NT2/D1 (cell line): ENCODE measurements around the gene PRKAG2.

Source experiments
- SUZ12 ChIP-seq: IDR thresholded peaks from 2 replicates; pipeline ENCODE4 v1.6.1; 2011; ENCODE audit not compliant: insufficient read length, insufficient read depth; ENCODE audit errors: extremely low read depth
- YY1 ChIP-seq: IDR thresholded peaks from 2 replicates; pipeline ENCODE4 v1.6.1; 2011; ENCODE audit not compliant: insufficient read length, insufficient read depth

DNA sequence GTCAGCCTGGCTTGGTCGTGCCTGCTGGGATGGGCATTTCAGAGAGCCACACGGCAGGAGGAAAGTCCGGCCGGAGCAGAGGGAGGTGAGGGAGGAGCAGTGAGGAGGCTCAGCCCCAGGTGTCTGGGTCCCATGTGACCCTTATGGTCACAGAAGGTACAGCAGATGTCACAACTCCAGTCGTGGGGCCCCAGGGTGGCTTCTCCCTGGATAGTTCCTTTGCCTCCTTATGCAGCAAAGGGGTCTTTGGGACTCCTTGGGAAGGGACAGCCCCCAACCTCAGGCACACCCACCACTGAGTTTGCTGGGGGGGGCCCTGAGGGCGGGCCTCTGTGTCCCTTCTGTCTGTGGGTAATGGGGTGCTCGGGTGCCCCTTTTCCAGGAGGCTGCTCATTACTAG lies 19.6 kb upstream of the PRKAG2 start:
- no peak for TF ChIP-seq YY1
- TF ChIP-seq SUZ12 = no peak
